Ovary (tissue), 3 donors: ENCODE measurements around the gene SDF2L1.

Experiments used
- CTCF ChIP-seq, 3 donors: fragments of 450-650 bp in 2 of 3; fragments of 200-600 bp in 1 of 3; IDR thresholded peaks; one replicate each; pipeline versions ENCODE4 v1.5.1 to v1.8.0; 2016 to 2022; ENCODE audit warnings: antibody characterized with exemption in 3 of 3, mild to moderate bottlenecking in 1 of 3
- EP300 ChIP-seq: sonication (generic); formaldehyde crosslinking; IDR thresholded peaks from one replicate; pipeline ENCODE4 v1.6.1; 2017; ENCODE audit warnings: antibody characterized with exemption
- POLR2A ChIP-seq: fragments of 450-650 bp; IDR thresholded peaks from one replicate; pipeline ENCODE4 v1.6.1; 2017; ENCODE audit warnings: antibody characterized with exemption, mild to moderate bottlenecking, moderate library complexity
- donor health status: DM: no; HTN: no; CAD: no.

- TF ChIP-seq CTCF (IDR thresholded peaks at IDR 0.05): no peak
- no peak for TF ChIP-seq POLR2A
- TF ChIP-seq EP300: no peak
These were observed 30.7 kb upstream of the SDF2L1 start for GRCh38 chr22:21611210-21611977.
